Measurements from ENCODE around the gene ZNF385D. TPM values are rescaled to one million over a fixed set of nuclear protein-coding genes. Genes with fewer than 3 reads are reported as not detected.
"Not testable (repeated sequence)": the region's sequence is repeated elsewhere in the genome, so short reads cannot be mapped to it uniquely, and the experiment has no call there.

ZNF385D gene
- total and polyA plus RNA-seq, 8 donors, result 1.6 to 28.6 (median 17.5) TPM

DNA sequence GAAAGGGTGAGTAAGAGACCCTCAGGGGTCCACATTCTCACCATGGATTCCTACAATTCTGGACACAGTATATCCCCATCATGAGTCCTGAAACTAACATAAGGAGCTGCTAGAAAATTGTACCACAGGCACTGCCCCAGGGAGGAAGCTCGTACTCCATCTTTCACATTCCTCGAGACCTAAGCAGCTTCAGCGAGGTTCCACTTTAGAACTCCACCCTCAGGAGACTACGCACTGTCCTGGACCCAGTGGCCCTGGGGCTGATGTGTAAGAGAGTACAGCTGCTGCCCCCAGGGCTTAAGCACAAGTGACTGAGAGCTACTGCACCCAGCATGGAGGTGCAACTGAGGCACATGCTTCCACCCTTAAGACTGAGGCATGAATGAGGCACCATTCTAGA is 352.5 kb downstream of the ZNF385D start:
- TF ChIP-seq, protein P1, sequence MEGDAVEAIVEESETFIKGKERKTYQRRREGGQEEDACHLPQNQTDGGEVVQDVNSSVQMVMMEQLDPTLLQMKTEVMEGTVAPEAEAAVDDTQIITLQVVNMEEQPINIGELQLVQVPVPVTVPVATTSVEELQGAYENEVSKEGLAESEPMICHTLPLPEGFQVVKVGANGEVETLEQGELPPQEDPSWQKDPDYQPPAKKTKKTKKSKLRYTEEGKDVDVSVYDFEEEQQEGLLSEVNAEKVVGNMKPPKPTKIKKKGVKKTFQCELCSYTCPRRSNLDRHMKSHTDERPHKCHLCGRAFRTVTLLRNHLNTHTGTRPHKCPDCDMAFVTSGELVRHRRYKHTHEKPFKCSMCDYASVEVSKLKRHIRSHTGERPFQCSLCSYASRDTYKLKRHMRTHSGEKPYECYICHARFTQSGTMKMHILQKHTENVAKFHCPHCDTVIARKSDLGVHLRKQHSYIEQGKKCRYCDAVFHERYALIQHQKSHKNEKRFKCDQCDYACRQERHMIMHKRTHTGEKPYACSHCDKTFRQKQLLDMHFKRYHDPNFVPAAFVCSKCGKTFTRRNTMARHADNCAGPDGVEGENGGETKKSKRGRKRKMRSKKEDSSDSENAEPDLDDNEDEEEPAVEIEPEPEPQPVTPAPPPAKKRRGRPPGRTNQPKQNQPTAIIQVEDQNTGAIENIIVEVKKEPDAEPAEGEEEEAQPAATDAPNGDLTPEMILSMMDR (IDR thresholded peaks at IDR 0.05), result no peak
- intact Hi-C loops (cut with DNase I), result no loop called here
- H3K4me1 ChIP-seq, result no peaks in the 10 kb centered on the region
- H3K9me3 ChIP-seq, result peaks cover 0 to 7% of the 10 kb centered on the region in 2 donors
- no peaks in the 10 kb centered on the region for H3K27me3 ChIP-seq
- H3K4me3 ChIP-seq, result no peak overlapping the region
- H3K36me3 ChIP-seq, result no peaks in the 10 kb centered on the region
- no peak for ATAC-seq
- H3K27ac ChIP-seq, result no peak overlapping the region
- no peak for DNase-seq

DNA sequence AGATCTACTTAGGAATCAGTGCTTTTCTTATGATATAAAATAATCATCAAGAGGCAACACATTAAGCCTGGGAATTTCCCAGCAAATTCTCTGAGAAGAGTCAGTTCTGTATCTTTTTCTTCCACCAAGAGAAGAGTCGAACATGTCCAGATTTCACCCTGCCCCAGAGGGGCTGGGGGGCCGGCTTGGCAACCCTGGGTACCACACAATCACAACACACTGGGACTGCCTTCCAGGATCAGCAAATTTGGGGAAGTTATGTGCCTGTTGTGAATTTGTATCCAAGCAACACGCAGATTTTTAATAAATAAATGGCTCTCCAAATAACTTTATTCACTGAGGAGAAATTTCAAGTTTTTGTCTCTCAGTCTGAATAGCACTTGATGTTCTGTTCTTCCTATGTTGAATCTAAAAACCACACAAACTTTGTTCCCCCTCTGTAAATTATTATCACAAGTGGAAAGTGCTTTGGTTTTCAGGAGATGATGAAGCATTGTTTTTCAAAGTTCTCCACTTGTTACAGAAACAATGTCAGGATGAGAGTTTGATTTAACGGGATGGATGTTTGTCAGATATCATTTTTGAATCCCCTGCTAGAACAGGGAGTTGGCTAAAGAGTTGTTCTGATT is 357.2 kb downstream of the ZNF385D start:
- peak in 1 of 4 donors; percentile 36 for DNase-seq
- Histone ChIP-seq H3K9me3 (peaks cover 0 to 5% of the 10 kb centered on the region in 2 donors), H3K27ac (no peak overlapping the region), H3K4me1 (no peaks in the 10 kb centered on the region), H3K4me3 (no peak overlapping the region), H3K36me3 (no peaks in the 10 kb centered on the region), H3K27me3 (no peaks in the 10 kb centered on the region)
- ATAC-seq, result peak; percentile 9
- intact Hi-C loops (cut with DNase I), result no loop called here
- TF ChIP-seq, protein P1 (IDR thresholded peaks at IDR 0.05), result no peak

DNA sequence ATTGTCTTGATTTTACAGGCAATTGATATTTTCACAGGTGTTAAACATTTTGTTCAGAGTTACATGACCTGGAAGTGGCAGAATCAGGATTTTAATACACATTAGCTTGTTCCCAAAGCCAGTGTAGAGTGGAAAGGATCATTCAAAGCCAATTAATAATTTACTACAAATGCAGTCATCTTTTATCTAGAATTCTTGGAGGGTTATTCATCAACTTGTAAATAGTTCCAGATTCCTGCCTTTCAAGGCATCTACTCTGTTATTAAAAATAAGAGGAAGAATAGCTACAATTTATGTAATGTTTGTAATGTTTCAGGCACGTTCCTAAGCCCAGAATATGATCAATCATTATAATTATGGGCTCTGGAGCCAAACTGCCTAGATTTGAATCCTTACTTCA is 358.5 kb downstream of the ZNF385D start:
- Histone ChIP-seq H3K27ac (no peak overlapping the region), H3K9me3 (peaks cover 0 to 14% of the 10 kb centered on the region in 2 donors), H3K4me1 (no peaks in the 10 kb centered on the region), H3K4me3 (no peak overlapping the region), H3K27me3 (no peaks in the 10 kb centered on the region), H3K36me3 (no peaks in the 10 kb centered on the region)
- no peak for DNase-seq
- TF ChIP-seq, protein P1 (IDR thresholded peaks at IDR 0.05), result no peak
- intact Hi-C loops (cut with DNase I), result no loop called here
- ATAC-seq, result peak; percentile 14

DNA sequence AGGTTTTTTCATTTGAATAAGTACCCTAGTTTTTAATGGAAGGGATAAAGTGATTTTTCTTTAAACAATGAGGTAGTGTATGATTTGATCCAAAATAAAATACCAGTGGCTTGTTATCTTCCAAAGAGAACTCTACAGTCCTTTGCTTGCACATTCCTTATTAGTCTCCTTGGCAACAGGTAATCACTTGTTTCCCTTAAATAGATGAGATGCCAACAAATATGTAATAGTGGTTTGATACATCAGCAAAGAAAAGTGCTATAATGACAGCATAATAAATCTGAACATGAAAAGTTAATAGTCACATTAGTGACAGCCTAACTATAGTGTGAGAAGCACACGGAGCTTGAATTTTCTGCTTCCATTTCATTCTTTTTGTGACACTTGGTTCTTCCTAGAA is 360.2 kb downstream of the ZNF385D start:
- peak; percentile 27 for ATAC-seq

GRCh38 chr3:21390136-21390535 is 360.9 kb downstream of the ZNF385D start:
- Histone ChIP-seq H3K27ac (no peak overlapping the region), H3K4me1 (no peaks in the 10 kb centered on the region), H3K36me3 (no peaks in the 10 kb centered on the region), H3K4me3 (no peak overlapping the region), H3K9me3 (peaks cover 0 to 26% of the 10 kb centered on the region in 2 donors), H3K27me3 (no peaks in the 10 kb centered on the region)
- ATAC-seq (peak; percentile 78), DNase-seq (no peak)
- TF ChIP-seq, protein P1 (IDR thresholded peaks at IDR 0.05), result no peak
- intact Hi-C loops (cut with DNase I), result no loop called here

More for the DNA sequence above, 360.2 kb downstream of the ZNF385D start:
- H3K4me3 ChIP-seq, result no peak overlapping the region
- DNase-seq, result no peak
- no peaks in the 10 kb centered on the region for H3K27me3 ChIP-seq
- TF ChIP-seq, protein P1 (IDR thresholded peaks at IDR 0.05), result no peak
- H3K4me1 ChIP-seq, result no peaks in the 10 kb centered on the region
- intact Hi-C loops (cut with DNase I), result no loop called here
- no peak overlapping the region for H3K27ac ChIP-seq
- H3K36me3 ChIP-seq, result no peaks in the 10 kb centered on the region
- H3K9me3 ChIP-seq, result peaks cover 0 to 23% of the 10 kb centered on the region in 2 donors

GRCh38 chr3:21387142-21387826 is 363.7 kb downstream of the ZNF385D start:
- H3K27ac ChIP-seq; H3K4me3 ChIP-seq; H3K27me3 ChIP-seq; intact Hi-C loops (cut with DNase I); H3K36me3 ChIP-seq; ATAC-seq; H3K4me1 ChIP-seq: not testable (repeated sequence)
- H3K9me3 ChIP-seq, result peaks cover 0 to 26% of the 10 kb centered on the region in 2 donors
- peak in 1 of 4 donors; percentile 70 for DNase-seq

DNA sequence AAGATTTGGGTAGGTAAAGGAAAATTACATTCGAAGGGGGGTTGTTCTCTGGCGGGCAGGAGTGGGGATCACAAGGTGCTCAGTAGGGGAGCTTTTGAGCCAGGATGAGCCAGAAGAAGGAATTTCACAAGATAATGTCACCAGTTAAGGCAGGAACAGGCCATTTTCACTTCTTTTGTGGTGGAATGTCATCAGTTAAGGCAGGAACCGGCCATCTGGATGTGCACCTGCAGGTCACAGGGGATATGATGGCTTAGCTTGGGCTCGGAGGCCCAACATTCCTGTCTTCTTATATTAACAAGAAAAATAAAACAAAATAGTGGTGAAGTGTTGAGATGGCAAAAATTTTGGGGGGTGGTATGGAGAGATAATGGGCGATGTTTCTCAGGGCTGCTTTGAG is 373.0 kb downstream of the ZNF385D start:
- ATAC-seq; DNase-seq; H3K4me1 ChIP-seq; intact Hi-C loops (cut with DNase I); H3K27me3 ChIP-seq; H3K27ac ChIP-seq; H3K9me3 ChIP-seq; H3K36me3 ChIP-seq; H3K4me3 ChIP-seq: not testable (repeated sequence)
